Stimulated activated CD4-positive, alpha-beta T cell treated with anti-CD3 and anti-CD28 coated beads, Interleukin-1b, Interleukin-23, amount 100 ng/mL, for 24 hours (primary cell): Measurements from ENCODE around the gene RASSF8.

Experiments
- DNase-seq, 4 experiments: peaks; one replicate each; pipeline ENCODE4 v3.0.0-alpha.2; 2020; ENCODE audit warnings: low read depth in 4 of 4, low spot score in 1 of 4

Gene RASSF8

GRCh38 chr12:26101350-26101734 lies 142.9 kb downstream of the RASSF8 start:
- DNase-seq, result no peak

DNA sequence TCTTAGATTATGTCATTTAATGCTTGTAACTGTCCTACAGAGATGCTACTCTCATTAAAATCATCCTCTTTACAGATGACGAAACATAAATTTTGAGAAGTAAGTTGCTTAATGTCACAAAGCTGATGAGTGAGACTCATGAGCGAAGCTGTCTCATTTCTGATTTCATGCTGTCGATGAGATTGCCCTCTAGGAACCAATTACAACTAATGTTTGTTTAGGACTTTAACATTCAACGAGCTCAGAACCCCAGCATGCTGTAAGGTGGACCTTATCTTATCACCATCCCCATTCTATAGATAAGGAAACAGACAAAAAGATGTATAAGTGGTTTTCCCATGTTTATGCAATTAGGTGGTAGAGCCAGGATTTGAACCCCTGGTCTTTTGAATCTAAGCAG lies 143.3 kb downstream of the RASSF8 start:
- no peak for DNase-seq

GRCh38 chr12:26102953-26103352 lies 144.5 kb downstream of the RASSF8 start:
- DNase-seq, result no peak

GRCh38 chr12:26106347-26106746 lies 147.9 kb downstream of the RASSF8 start:
- DNase-seq, result no peak

GRCh38 chr12:26108915-26109314 lies 150.4 kb downstream of the RASSF8 start:
- DNase-seq, result no peak

GRCh38 chr12:26109343-26109881 lies 150.9 kb downstream of the RASSF8 start:
- no peak for DNase-seq

DNA sequence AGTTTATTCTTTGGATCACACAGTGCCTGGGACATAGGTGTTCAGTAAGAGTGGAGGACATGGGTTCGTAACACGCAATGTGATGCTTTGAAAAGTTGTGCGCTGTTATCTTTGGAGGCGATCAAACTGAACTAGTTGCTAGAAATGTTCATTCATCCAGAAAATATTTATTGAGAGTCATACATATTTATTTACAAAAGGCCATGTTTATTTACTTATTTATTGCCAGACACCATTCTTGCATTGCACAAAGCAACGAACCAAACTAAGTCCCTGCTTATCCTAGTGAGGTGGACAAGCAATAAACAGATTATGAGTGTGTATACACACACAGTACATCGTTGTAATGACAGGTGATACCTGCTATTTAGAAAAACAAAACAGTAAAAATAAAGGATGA lies 153.8 kb downstream of the RASSF8 start:
- DNase-seq, result no peak

- DNase-seq, result no peak
Observed at GRCh38 chr12:26112703-26113147, 154.2 kb downstream of the RASSF8 start.

- DNase-seq, result no peak
Observed at GRCh38 chr12:26113181-26113654, 154.7 kb downstream of the RASSF8 start.

- DNase-seq, result peak in 3 of 4 experiments; percentile 42 to 69 (median 62)
Observed at GRCh38 chr12:26113853-26114719, 155.6 kb downstream of the RASSF8 start.

DNA sequence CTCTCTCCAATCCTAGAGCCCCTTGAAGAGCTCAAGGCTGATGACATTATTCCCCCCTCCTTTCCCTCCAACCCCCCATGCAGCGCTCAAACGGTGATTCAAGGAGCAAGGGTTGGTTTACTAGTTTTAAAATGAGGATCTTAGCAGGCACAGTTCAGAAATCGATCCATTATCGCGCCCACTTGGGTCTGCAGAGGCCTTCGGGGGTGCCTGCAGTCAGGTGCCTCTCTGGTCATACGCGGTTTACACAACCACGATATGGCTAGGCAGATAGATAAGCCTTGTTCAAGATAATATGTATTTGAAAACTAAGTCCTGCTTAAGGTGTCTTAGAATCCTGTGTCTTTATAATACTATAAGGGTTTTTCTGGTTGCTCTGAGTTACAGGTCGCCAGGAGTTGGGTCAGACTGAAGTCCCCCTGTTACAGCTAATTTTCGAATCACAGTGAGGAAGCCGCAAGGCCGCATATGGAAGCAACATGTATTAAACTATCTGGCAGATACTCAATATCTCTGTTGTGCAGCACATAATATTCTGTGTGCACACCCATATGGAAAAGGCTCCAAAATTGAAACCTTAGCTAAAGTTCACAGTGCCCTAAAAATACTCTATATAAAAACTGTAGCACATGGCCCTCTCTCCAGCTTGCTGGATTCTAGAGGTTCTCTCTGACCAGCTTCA lies 156.4 kb downstream of the RASSF8 start:
- no peak for DNase-seq

DNA sequence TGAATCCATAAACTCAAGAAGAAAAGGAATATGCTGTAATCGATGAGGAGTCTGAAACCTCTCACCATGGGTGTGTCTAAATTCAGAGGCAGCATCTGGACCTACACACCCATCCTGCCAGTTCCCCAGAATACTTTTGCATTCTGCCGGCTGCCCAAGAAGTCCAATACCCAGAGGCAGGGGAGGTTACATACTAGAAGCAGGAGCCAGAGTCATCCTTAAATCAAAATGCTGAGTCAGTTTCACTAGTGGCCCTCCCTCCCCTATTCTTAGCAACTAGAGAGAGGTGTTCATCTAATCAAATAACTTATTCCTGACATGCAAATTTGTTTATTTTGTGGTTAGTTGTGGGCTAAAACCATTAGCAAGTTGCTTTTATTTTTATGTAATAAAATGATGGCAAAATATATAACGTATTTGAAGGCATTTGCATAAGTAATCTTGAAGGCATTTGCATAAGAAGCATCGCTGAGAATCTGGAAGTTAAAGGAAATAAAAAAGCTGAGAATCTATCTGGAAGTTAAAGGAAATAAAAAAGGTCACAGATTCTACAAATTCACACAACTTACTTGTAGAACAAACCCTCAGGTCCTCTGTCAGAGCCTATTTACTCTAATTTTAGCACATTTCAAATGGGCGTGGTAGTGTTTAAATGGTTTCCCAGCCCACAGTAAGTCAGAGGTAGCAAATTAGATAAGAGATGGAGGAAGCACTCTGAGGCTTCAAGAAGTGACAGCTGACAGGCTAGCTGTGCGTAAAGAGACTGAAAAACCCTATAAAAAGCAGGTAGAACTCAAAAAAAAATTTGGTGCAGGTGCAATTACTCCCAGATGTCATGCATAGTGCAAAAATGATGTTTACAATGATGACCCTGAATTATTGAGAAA lies 158.6 kb downstream of the RASSF8 start:
- no peak for DNase-seq

GRCh38 chr12:26118308-26118707 lies 159.8 kb downstream of the RASSF8 start:
- DNase-seq, result no peak

DNA sequence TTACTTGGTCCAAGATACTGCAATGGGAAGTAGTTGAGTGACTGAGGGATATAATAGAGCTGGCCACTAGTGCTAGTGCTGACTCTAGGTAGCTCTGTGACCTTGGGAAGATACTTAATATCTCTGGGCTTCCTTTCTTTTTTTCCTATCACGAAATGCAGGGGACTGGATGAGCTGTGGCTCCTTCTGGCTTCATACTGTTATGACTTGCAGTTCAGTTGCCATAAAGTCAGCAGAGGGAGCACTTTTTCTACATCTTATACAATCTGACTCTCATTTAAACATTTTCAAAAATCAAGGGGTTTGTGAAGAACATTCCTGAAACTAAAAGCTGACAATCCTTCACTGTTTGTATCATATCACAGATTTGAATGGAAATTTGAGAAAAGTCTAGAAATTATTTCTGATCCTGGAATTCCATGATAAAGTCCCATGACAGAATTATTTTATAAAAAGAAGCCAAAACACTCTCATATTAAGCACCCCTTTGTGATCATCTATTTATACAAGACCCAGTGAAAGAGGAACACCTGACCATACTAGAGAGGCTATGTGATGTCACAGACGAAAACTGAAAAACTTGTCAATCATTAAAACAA lies 161.0 kb downstream of the RASSF8 start:
- no peak for DNase-seq

DNA sequence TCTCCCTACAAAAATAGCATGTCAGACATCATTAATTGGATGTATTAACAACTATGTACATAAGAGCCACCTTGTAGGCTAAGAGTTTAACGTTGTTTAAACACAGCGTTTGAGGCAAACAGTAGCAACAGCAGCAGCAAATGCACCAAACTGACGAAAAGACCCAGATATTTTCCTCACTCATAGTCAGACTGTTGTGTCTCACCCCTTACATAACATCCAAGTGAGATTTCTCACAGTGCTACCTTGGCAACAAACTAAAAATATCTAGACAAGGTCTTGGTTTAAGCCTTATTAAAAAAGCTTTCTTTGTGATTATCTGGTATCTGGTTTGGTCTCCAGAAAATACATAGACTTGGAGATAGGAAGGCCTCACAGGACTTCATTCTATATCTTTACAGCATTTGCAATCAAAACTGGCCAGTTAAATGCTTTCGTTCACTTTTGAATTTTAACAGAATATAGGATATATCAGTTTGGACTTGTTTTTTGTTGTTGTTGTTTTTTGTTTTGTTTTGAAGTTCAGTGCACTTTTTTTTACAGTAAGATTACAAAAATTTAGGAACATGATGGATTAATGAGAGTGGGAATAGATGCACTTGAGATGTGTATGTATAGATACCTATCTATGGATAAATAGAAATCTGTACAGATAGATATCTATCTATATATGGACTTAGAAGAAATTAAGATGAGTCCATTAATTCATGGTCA lies 162.2 kb downstream of the RASSF8 start:
- DNase-seq, result no peak

DNA sequence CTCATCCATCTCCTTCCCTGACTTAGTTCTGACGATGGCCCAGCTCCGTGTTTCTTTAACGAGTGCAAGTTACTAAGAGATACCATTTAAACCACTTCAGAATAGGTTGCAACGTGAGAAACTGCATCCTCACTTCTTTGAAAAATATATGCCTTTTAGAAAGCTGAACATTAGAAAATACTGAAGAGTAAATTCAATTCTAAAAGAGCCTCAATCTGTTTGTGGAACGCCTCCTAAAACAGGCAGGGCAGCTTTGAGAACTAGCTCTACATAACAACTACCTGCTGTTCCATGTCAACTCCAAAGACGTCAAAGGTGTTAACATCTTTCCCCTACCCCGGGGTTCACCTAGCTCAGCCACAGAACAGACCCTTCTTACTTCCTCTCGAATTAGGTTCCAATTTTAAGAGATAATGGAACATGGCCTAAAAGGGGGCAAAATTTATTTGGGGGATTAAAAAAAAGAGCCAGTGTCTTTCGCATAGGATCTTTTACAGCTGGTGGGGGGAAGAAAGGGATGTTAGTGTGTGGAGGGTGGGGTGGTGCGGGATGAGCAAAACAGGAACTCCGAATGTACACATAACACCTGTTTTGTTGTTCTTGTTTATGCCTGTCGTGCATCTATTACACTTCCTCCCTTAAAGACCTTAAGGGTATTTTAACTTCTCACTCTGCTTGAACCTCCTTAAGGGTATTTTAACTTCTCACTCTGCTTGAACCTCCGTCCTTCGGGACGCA lies 163.0 kb downstream of the RASSF8 start:
- no peak for DNase-seq

GRCh38 chr12:26122061-26122680 lies 163.7 kb downstream of the RASSF8 start:
- DNase-seq, result peak in 1 of 4 experiments; percentile 6

DNA sequence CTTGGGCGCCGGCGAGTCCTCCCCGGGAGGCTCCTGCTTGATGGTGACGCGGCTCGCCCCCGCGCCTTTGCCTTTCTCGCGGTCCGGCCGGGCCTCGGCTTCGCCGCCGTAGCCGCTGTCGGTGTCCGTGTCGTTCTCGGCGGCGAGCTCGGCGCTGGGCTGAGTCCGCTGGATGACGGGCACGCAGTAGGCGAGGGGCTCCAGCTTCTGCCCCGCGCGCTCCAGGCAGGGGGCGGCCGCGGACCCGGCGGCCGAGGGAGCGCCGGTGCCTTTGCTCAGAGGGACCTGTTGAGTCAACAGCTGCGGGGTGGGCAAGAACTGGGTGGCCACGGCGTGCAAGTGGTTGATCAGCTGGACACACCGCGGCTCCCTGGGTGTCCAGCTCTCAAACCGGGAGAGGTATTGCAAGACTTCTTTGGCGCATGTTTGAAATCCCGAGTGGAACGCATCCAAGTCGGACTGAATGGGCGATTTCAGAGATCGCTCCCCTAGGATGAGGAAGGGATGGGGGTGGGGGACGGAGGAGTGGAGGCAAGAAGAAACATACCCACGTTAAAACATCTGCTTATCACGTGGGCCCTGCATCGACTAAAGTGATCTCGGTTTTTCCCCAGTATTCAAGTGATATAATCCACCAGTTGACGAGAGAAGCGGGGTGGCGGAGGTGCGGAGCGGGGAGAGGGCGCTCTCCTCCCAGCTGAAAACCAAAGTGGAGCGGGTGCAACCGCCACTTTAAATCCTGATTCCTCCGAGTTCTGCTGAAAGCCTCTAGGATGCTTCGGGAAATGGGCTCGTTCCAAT lies 164.4 kb downstream of the RASSF8 start:
- peak in 1 of 4 experiments; percentile 4 for DNase-seq
